Neural cell (in vitro differentiated cells): Measurements from ENCODE around the gene NOL9. TPM values are rescaled to one million over a fixed set of nuclear protein-coding genes. Genes with fewer than 3 reads are reported as not detected.

Experiments used
- H2AFZ ChIP-seq: fragments of 200-600, 300-800 bp; sonication (generic), shearing (Covaris generic); 2 replicates; pipeline ENCODE4 v1.6.0; 2014; ENCODE audit warnings: low read depth, mild to moderate bottlenecking, antibody characterized with exemption, low read length, moderate library complexity
- H3F3A ChIP-seq: fragments of 200-600 bp; shearing (Covaris generic); 2 replicates; pipeline ENCODE4 v1.6.1; 2016; ENCODE audit warnings: mild to moderate bottlenecking, moderate library complexity, mixed read lengths, antibody characterized with exemption, low read length; ENCODE audit not compliant: insufficient read depth, poor library complexity, severe bottlenecking
- H3K27ac ChIP-seq: fragments of 200-600, 300-800 bp; sonication (generic), shearing (Covaris generic); 2 replicates; pipeline ENCODE4 v1.5.1; 2014; ENCODE audit warnings: mild to moderate bottlenecking, low read length, moderate library complexity
- H3K27me3 ChIP-seq: fragments of 300-800, 200-600 bp; sonication (generic), shearing (Covaris generic); 2 replicates; pipeline ENCODE4 v1.6.0; 2014; ENCODE audit warnings: mild to moderate bottlenecking, low read depth, low read length, moderate library complexity; ENCODE audit not compliant: insufficient read depth
- H3K36me3 ChIP-seq: fragments of 300-800, 200-600 bp; sonication (generic), shearing (Covaris generic); 2 replicates; pipeline ENCODE4 v1.5.1; 2014; ENCODE audit warnings: mild to moderate bottlenecking, antibody characterized with exemption, low read length, moderate library complexity; ENCODE audit not compliant: insufficient read depth
- H3K4me2 ChIP-seq: fragments of 300-800, 200-600 bp; sonication (generic), shearing (Covaris generic); 2 replicates; pipeline ENCODE4 v1.6.0; 2014; ENCODE audit warnings: mild to moderate bottlenecking, low read length
- H3K4me3 ChIP-seq: fragments of 300-800, 200-600 bp; sonication (generic), shearing (Covaris generic); 2 replicates; pipeline ENCODE4 v1.5.1; 2014; ENCODE audit warnings: mild to moderate bottlenecking, low read length, moderate library complexity
- H3K79me2 ChIP-seq: fragments of 200-600 bp; shearing (Covaris generic); replicated peaks from 2 replicates; pipeline ENCODE4 v1.6.0; 2014; ENCODE audit warnings: mild to moderate bottlenecking, low read length, moderate library complexity; ENCODE audit not compliant: insufficient read depth
- H3K9ac ChIP-seq: fragments of 300-800, 200-600 bp; sonication (generic), shearing (Covaris generic); 2 replicates; pipeline ENCODE4 v1.6.1; 2016; ENCODE audit warnings: mild to moderate bottlenecking, low read length, mixed read lengths
- H3K9me2 ChIP-seq: fragments of 200-600 bp; shearing (Covaris generic); 2 replicates; pipeline ENCODE4 v1.6.1; 2016; ENCODE audit warnings: mild to moderate bottlenecking, low read length, mixed read lengths; ENCODE audit not compliant: insufficient read depth
- H3K9me3 ChIP-seq: fragments of 200-600, 300-800 bp; sonication (generic), shearing (Covaris generic); 2 replicates; pipeline ENCODE4 v1.6.1; 2016; ENCODE audit warnings: mild to moderate bottlenecking, mixed run types, low read length, moderate library complexity, mixed read lengths
- H4K20me1 ChIP-seq: fragments of 200-600 bp; shearing (Covaris generic); 2 replicates; pipeline ENCODE4 v1.6.1; 2016; ENCODE audit warnings: mild to moderate bottlenecking, mixed run types; ENCODE audit not compliant: insufficient read depth
- CTCF ChIP-seq: fragments of 450-650 bp; IDR thresholded peaks from 2 replicates; pipeline ENCODE4 v1.5.1; 2014; ENCODE audit warnings: antibody characterized with exemption, mild to moderate bottlenecking, moderate library complexity; ENCODE audit not compliant: poor library complexity, severe bottlenecking
- EP300 ChIP-seq: fragments of 450-650 bp; conservative IDR thresholded peaks from 2 replicates; pipeline ENCODE4 v1.6.1; 2014; ENCODE audit warnings: antibody characterized with exemption, mild to moderate bottlenecking, moderate library complexity; ENCODE audit not compliant: poor library complexity, severe bottlenecking
- EZH2 ChIP-seq: fragments of 200-600, 300-800 bp; shearing (Covaris generic), sonication (generic); IDR thresholded peaks from 2 replicates; pipeline ENCODE4 v1.6.1; 2014; ENCODE audit warnings: antibody characterized with exemption, low read length, borderline replicate concordance, mild to moderate bottlenecking; ENCODE audit not compliant: insufficient read depth, poor library complexity, severe bottlenecking
- MXI1 ChIP-seq: fragments of 450-650 bp; conservative IDR thresholded peaks from 2 replicates; pipeline ENCODE4 v1.6.1; 2014; ENCODE audit warnings: antibody characterized with exemption, mild to moderate bottlenecking; ENCODE audit not compliant: poor library complexity, severe bottlenecking
- POLR2AphosphoS5 ChIP-seq: IDR thresholded peaks from 2 replicates; pipeline ENCODE4 v1.6.1; 2012
- RAD21 ChIP-seq: fragments of 450-650 bp; conservative IDR thresholded peaks from 2 replicates; pipeline ENCODE4 v1.6.1; 2014; ENCODE audit warnings: antibody characterized with exemption, mild to moderate bottlenecking, moderate library complexity
- REST ChIP-seq: IDR thresholded peaks from 2 replicates; pipeline ENCODE4 v1.6.1; 2012; ENCODE audit warnings: borderline replicate concordance
- SMC3 ChIP-seq: fragments of 450-650 bp; conservative IDR thresholded peaks from 2 replicates; pipeline ENCODE4 v1.6.1; 2014; ENCODE audit warnings: antibody characterized with exemption, mild to moderate bottlenecking, moderate library complexity; ENCODE audit not compliant: poor library complexity
- TAF1 ChIP-seq: IDR thresholded peaks from 2 replicates; pipeline ENCODE4 v1.6.1; 2012; ENCODE audit warnings: low read depth
- polyA plus RNA-seq: library from polyadenylated mRNA; depleted of rRNA; stranded (reverse); fragments of >200 nt; gene quantifications from 2 replicates; pipeline ENCODE4 v1.2.3, GENCODE V29; 2014

The NOL9 gene
- polyA plus RNA-seq, 1 donor from 2014 or later, result 30.7 TPM

- no peaks in the 10 kb centered on the region for H3K9me3 ChIP-seq
- H3K36me3 ChIP-seq, result no peaks in the 10 kb centered on the region
- H3K27me3 ChIP-seq, result no peaks in the 10 kb centered on the region
- no peaks in the 10 kb centered on the region for H3F3A ChIP-seq
- peak overlapping the region; percentile 70 for H3K9ac ChIP-seq
- peak overlapping the region; percentile 77 for H3K4me3 ChIP-seq
- H4K20me1 ChIP-seq, result no peaks in the 10 kb centered on the region
- H3K9me2 ChIP-seq, result no peaks in the 10 kb centered on the region
- no peak overlapping the region for H3K27ac ChIP-seq
- no peaks in the 10 kb centered on the region for H3K79me2 ChIP-seq
- TF ChIP-seq TAF1 (no peak), MXI1 (no peak)
- no peak overlapping the region for H2AFZ ChIP-seq
- no peak overlapping the region for H3K4me2 ChIP-seq
Measured at GRCh38 chr1:6495540-6496364, 58.6 kb downstream of the NOL9 start.

- Histone ChIP-seq H3K36me3 (no peaks in the 10 kb centered on the region), H3F3A (no peaks in the 10 kb centered on the region), H3K9me2 (no peaks in the 10 kb centered on the region), H3K79me2 (no peaks in the 10 kb centered on the region), H3K9ac (no peak overlapping the region), H3K9me3 (no peaks in the 10 kb centered on the region), H3K27me3 (no peaks in the 10 kb centered on the region), H3K4me2 (no peak overlapping the region), H4K20me1 (no peaks in the 10 kb centered on the region), H2AFZ (no peak overlapping the region), H3K27ac (no peak overlapping the region), H3K4me3 (no peak overlapping the region)
- TF ChIP-seq MXI1 (no peak), RAD21 (no peak), SMC3 (no peak), POLR2AphosphoS5 (no peak), EZH2 (no peak), TAF1 (no peak), REST (no peak), EP300 (no peak), CTCF (no peak)
Measured at GRCh38 chr1:6495041-6495441, 59.3 kb downstream of the NOL9 start.
